ENCODE results near the gene URM1.

Gene URM1

GRCh38 chr9:128349125-128349524, 22.0 kb upstream of the URM1 start:
- Histone ChIP-seq H3K36me3 (ENCODE audit: control insufficient read depth in 2 of 2, insufficient read depth in 2 of 2, low read length in 2 of 2) (peaks cover 59 to 62% of the 10 kb centered on the region in 2 donors), H3K4me3 (ENCODE audit: low read length in 2 of 2) (no peak overlapping the region), H3K27ac (ENCODE audit: low read depth in 2 of 2, low read length in 2 of 2) (no peak overlapping the region), H3K9me3 (ENCODE audit: control insufficient read depth in 2 of 2, low read length in 2 of 2) (no peaks in the 10 kb centered on the region), H3K9ac (ENCODE audit: low read depth in 1 of 2, low read length in 2 of 2) (no peak overlapping the region), H3K27me3 (ENCODE audit: control insufficient read depth in 2 of 2, insufficient read depth in 2 of 2, low read length in 2 of 2) (no peaks in the 10 kb centered on the region), H3K4me1 (ENCODE audit: control insufficient read depth in 2 of 2, insufficient read depth in 2 of 2, low read length in 2 of 2) (no peaks in the 10 kb centered on the region)

GRCh38 chr9:128349772-128350171, 21.4 kb upstream of the URM1 start:
- no peak overlapping the region for H3K4me3 ChIP-seq (ENCODE audit: low read length in 2 of 2)
- H3K4me1 ChIP-seq (ENCODE audit: control insufficient read depth in 2 of 2, insufficient read depth in 2 of 2, low read length in 2 of 2) = no peaks in the 10 kb centered on the region
- no peak overlapping the region for H3K9ac ChIP-seq (ENCODE audit: low read depth in 1 of 2, low read length in 2 of 2)
- no peaks in the 10 kb centered on the region for H3K9me3 ChIP-seq (ENCODE audit: control insufficient read depth in 2 of 2, low read length in 2 of 2)
- no peak overlapping the region for H3K27ac ChIP-seq (ENCODE audit: low read depth in 2 of 2, low read length in 2 of 2)
- peaks cover 56 to 60% of the 10 kb centered on the region in 2 donors for H3K36me3 ChIP-seq (ENCODE audit: control insufficient read depth in 2 of 2, insufficient read depth in 2 of 2, low read length in 2 of 2)
- H3K27me3 ChIP-seq (ENCODE audit: control insufficient read depth in 2 of 2, insufficient read depth in 2 of 2, low read length in 2 of 2) = no peaks in the 10 kb centered on the region

GRCh38 chr9:128355451-128355850, 15.7 kb upstream of the URM1 start:
- Histone ChIP-seq H3K36me3 (ENCODE audit: control insufficient read depth in 2 of 2, insufficient read depth in 2 of 2, low read length in 2 of 2) (peaks cover 25 to 32% of the 10 kb centered on the region in 2 donors), H3K9me3 (ENCODE audit: control insufficient read depth in 2 of 2, low read length in 2 of 2) (no peaks in the 10 kb centered on the region), H3K4me1 (ENCODE audit: control insufficient read depth in 2 of 2, insufficient read depth in 2 of 2, low read length in 2 of 2) (no peaks in the 10 kb centered on the region), H3K4me3 (ENCODE audit: low read length in 2 of 2) (no peak overlapping the region), H3K27me3 (ENCODE audit: control insufficient read depth in 2 of 2, insufficient read depth in 2 of 2, low read length in 2 of 2) (no peaks in the 10 kb centered on the region), H3K9ac (ENCODE audit: low read depth in 1 of 2, low read length in 2 of 2) (no peak overlapping the region), H3K27ac (ENCODE audit: low read depth in 2 of 2, low read length in 2 of 2) (no peak overlapping the region)

- H3K9me3 ChIP-seq (ENCODE audit: control insufficient read depth in 2 of 2, low read length in 2 of 2) = no peaks in the 10 kb centered on the region
- H3K27me3 ChIP-seq (ENCODE audit: control insufficient read depth in 2 of 2, insufficient read depth in 2 of 2, low read length in 2 of 2) = no peaks in the 10 kb centered on the region
- H3K4me1 ChIP-seq (ENCODE audit: control insufficient read depth in 2 of 2, insufficient read depth in 2 of 2, low read length in 2 of 2) = peaks cover 5% of the 10 kb centered on the region in 2 donors
- no peak overlapping the region for H3K4me3 ChIP-seq (ENCODE audit: low read length in 2 of 2)
- H3K36me3 ChIP-seq (ENCODE audit: control insufficient read depth in 2 of 2, insufficient read depth in 2 of 2, low read length in 2 of 2) = peaks cover 17 to 26% of the 10 kb centered on the region in 2 donors
- H3K27ac ChIP-seq (ENCODE audit: low read depth in 2 of 2, low read length in 2 of 2) = no peak overlapping the region
- no peak overlapping the region for H3K9ac ChIP-seq (ENCODE audit: low read depth in 1 of 2, low read length in 2 of 2)
Measured at GRCh38 chr9:128358090-128358489, 13.1 kb upstream of the URM1 start.

- Histone ChIP-seq H3K9ac (ENCODE audit: low read depth in 1 of 2, low read length in 2 of 2) (no peak overlapping the region), H3K9me3 (ENCODE audit: control insufficient read depth in 2 of 2, low read length in 2 of 2) (no peaks in the 10 kb centered on the region), H3K27me3 (ENCODE audit: control insufficient read depth in 2 of 2, insufficient read depth in 2 of 2, low read length in 2 of 2) (no peaks in the 10 kb centered on the region), H3K27ac (ENCODE audit: low read depth in 2 of 2, low read length in 2 of 2) (no peak overlapping the region), H3K36me3 (ENCODE audit: control insufficient read depth in 2 of 2, insufficient read depth in 2 of 2, low read length in 2 of 2) (peaks cover 12 to 24% of the 10 kb centered on the region in 2 donors), H3K4me1 (ENCODE audit: control insufficient read depth in 2 of 2, insufficient read depth in 2 of 2, low read length in 2 of 2) (peaks cover 5% of the 10 kb centered on the region in 2 donors), H3K4me3 (ENCODE audit: low read length in 2 of 2) (no peak overlapping the region)
Measured at GRCh38 chr9:128358861-128359260, 12.3 kb upstream of the URM1 start.

- Histone ChIP-seq H3K9ac (ENCODE audit: low read depth in 1 of 2, low read length in 2 of 2) (no peak overlapping the region), H3K27me3 (ENCODE audit: control insufficient read depth in 2 of 2, insufficient read depth in 2 of 2, low read length in 2 of 2) (no peaks in the 10 kb centered on the region), H3K27ac (ENCODE audit: low read depth in 2 of 2, low read length in 2 of 2) (no peak overlapping the region), H3K9me3 (ENCODE audit: control insufficient read depth in 2 of 2, low read length in 2 of 2) (no peaks in the 10 kb centered on the region), H3K4me1 (ENCODE audit: control insufficient read depth in 2 of 2, insufficient read depth in 2 of 2, low read length in 2 of 2) (peaks cover 5 to 12% of the 10 kb centered on the region in 2 donors), H3K4me3 (ENCODE audit: low read length in 2 of 2) (no peak overlapping the region), H3K36me3 (ENCODE audit: control insufficient read depth in 2 of 2, insufficient read depth in 2 of 2, low read length in 2 of 2) (peaks cover 0 to 10% of the 10 kb centered on the region in 2 donors)
Measured at GRCh38 chr9:128360826-128361225, 10.3 kb upstream of the URM1 start.

GRCh38 chr9:128361296-128361985, 9.7 kb upstream of the URM1 start:
- Histone ChIP-seq H3K9ac (ENCODE audit: low read depth in 1 of 2, low read length in 2 of 2) (peak overlapping the region; percentile 30 to 38), H3K4me1 (ENCODE audit: control insufficient read depth in 2 of 2, insufficient read depth in 2 of 2, low read length in 2 of 2) (peaks cover 5 to 12% of the 10 kb centered on the region in 2 donors), H3K27ac (ENCODE audit: low read depth in 2 of 2, low read length in 2 of 2) (peak overlapping the region in 1 of 2 donors; percentile 41), H3K9me3 (ENCODE audit: control insufficient read depth in 2 of 2, low read length in 2 of 2) (no peaks in the 10 kb centered on the region), H3K4me3 (ENCODE audit: low read length in 2 of 2) (peak overlapping the region; percentile 64 to 79), H3K36me3 (ENCODE audit: control insufficient read depth in 2 of 2, insufficient read depth in 2 of 2, low read length in 2 of 2) (peaks cover 0 to 10% of the 10 kb centered on the region in 2 donors), H3K27me3 (ENCODE audit: control insufficient read depth in 2 of 2, insufficient read depth in 2 of 2, low read length in 2 of 2) (no peaks in the 10 kb centered on the region)

GRCh38 chr9:128361986-128362646, 9.1 kb upstream of the URM1 start:
- peak overlapping the region; percentile 64 to 79 for H3K4me3 ChIP-seq (ENCODE audit: low read length in 2 of 2)
- peak overlapping the region in 1 of 2 donors; percentile 41 for H3K27ac ChIP-seq (ENCODE audit: low read depth in 2 of 2, low read length in 2 of 2)

GRCh38 chr9:128362774-128363173, 8.4 kb upstream of the URM1 start:
- no peak overlapping the region for H3K4me3 ChIP-seq (ENCODE audit: low read length in 2 of 2)
- H3K9me3 ChIP-seq (ENCODE audit: control insufficient read depth in 2 of 2, low read length in 2 of 2) = no peaks in the 10 kb centered on the region
- H3K36me3 ChIP-seq (ENCODE audit: control insufficient read depth in 2 of 2, insufficient read depth in 2 of 2, low read length in 2 of 2) = peaks cover 0 to 10% of the 10 kb centered on the region in 2 donors
- H3K27me3 ChIP-seq (ENCODE audit: control insufficient read depth in 2 of 2, insufficient read depth in 2 of 2, low read length in 2 of 2) = no peaks in the 10 kb centered on the region
- H3K9ac ChIP-seq (ENCODE audit: low read depth in 1 of 2, low read length in 2 of 2) = no peak overlapping the region
- H3K4me1 ChIP-seq (ENCODE audit: control insufficient read depth in 2 of 2, insufficient read depth in 2 of 2, low read length in 2 of 2) = peaks cover 5 to 12% of the 10 kb centered on the region in 2 donors
- H3K27ac ChIP-seq (ENCODE audit: low read depth in 2 of 2, low read length in 2 of 2) = no peak overlapping the region

More at GRCh38 chr9:128361986-128362646, 9.1 kb upstream of the URM1 start:
- Histone ChIP-seq H3K36me3 (ENCODE audit: control insufficient read depth in 2 of 2, insufficient read depth in 2 of 2, low read length in 2 of 2) (peaks cover 0 to 10% of the 10 kb centered on the region in 2 donors), H3K27me3 (ENCODE audit: control insufficient read depth in 2 of 2, insufficient read depth in 2 of 2, low read length in 2 of 2) (no peaks in the 10 kb centered on the region), H3K9ac (ENCODE audit: low read depth in 1 of 2, low read length in 2 of 2) (peak overlapping the region; percentile 30 to 38), H3K4me1 (ENCODE audit: control insufficient read depth in 2 of 2, insufficient read depth in 2 of 2, low read length in 2 of 2) (peaks cover 5 to 12% of the 10 kb centered on the region in 2 donors), H3K9me3 (ENCODE audit: control insufficient read depth in 2 of 2, low read length in 2 of 2) (no peaks in the 10 kb centered on the region)

- no peak overlapping the region for H3K4me3 ChIP-seq (ENCODE audit: low read length in 2 of 2)
Measured at GRCh38 chr9:128365525-128365924, 5.6 kb upstream of the URM1 start.

More at GRCh38 chr9:128365525-128365924, 5.6 kb upstream of the URM1 start:
- Histone ChIP-seq H3K27ac (ENCODE audit: low read depth in 2 of 2, low read length in 2 of 2) (no peak overlapping the region), H3K9me3 (ENCODE audit: control insufficient read depth in 2 of 2, low read length in 2 of 2) (no peaks in the 10 kb centered on the region), H3K27me3 (ENCODE audit: control insufficient read depth in 2 of 2, insufficient read depth in 2 of 2, low read length in 2 of 2) (no peaks in the 10 kb centered on the region), H3K9ac (ENCODE audit: low read depth in 1 of 2, low read length in 2 of 2) (peak overlapping the region in 1 of 2 donors; percentile 56), H3K4me1 (ENCODE audit: control insufficient read depth in 2 of 2, insufficient read depth in 2 of 2, low read length in 2 of 2) (peaks cover 10 to 16% of the 10 kb centered on the region in 2 donors), H3K36me3 (ENCODE audit: control insufficient read depth in 2 of 2, insufficient read depth in 2 of 2, low read length in 2 of 2) (peaks cover 0 to 1% of the 10 kb centered on the region in 2 donors)

Measured in mucosa of rectum (tissue), 2 donors.